ENCODE data around the gene RXRG. TPM values are rescaled to one million over a fixed set of nuclear protein-coding genes. Genes with fewer than 3 reads are reported as not detected.

Gene RXRG
- total and polyA plus RNA-seq, 3 experiments from 2014 or later, result not detected

DNA sequence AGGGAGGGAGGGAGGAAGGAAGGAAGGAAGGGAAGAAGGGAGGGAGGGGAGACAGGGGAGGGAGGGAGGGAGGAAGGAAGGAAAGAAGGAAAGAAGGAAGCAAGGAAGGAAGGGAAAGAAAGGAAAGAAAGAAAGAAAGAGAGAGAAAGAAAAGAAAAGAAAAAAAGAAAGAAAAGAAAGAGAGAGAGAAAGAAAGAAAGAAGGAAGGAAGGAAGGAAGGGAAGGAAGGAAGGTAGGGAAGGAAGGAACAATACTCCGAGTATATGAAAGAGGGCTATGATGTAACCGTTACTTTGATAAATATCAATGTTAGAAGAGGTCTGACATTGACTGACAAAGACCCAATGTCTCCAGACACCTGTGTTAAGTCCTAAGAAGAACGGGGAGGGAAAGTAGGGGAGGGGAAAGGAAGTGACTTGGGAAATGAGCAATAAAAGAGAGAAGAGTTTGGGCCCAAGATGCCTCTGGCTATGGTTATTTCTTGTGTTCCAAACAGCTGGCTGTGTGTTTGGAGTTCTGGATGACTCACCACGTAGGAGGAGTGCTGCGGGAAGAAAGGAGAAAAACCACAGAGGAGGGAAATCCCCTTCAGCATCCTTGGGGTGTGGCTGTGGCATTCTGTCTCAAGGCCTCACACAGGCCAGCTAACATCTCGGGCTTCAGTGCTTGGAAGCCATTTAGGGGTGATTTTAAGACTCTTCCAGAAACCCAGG, 37.0 kb upstream of the RXRG start:
- Histone ChIP-seq H3K36me3 (ENCODE audit: insufficient read depth, low read length) (no peaks in the 10 kb centered on the region), H3K4me1 (ENCODE audit: insufficient read depth, low read length) (no peaks in the 10 kb centered on the region), H3K27me3 (ENCODE audit: insufficient read depth, low read length, poor library complexity, severe bottlenecking) (no peaks in the 10 kb centered on the region), H3K4me3 (ENCODE audit: low read length) (no peak overlapping the region), H3K9me3 (ENCODE audit: low read length) (no peaks in the 10 kb centered on the region), H3K27ac (ENCODE audit: low read depth, low read length) (no peak overlapping the region)
- H3K36me3 Mint-ChIP-seq, result no peaks in the 10 kb centered on the region
- H3K27ac Mint-ChIP-seq, result no peak overlapping the region
- H3K9me3 Mint-ChIP-seq, result peaks cover 0 to 2% (median 0%) of the 10 kb centered on the region in 5 donors
- POLR2A ChIA-PET, result no interaction called here
- peaks cover 2 to 12% of the 10 kb centered on the region in 2 donors for H3K27me3 Mint-ChIP-seq
- CTCF ChIA-PET, result no interaction called here
- H3K4me1 Mint-ChIP-seq, result peaks cover 0 to 6% (median 6%) of the 10 kb centered on the region in 3 donors
- H3K4me3 Mint-ChIP-seq, result no peak overlapping the region
- DNase-seq, result no peak

DNA sequence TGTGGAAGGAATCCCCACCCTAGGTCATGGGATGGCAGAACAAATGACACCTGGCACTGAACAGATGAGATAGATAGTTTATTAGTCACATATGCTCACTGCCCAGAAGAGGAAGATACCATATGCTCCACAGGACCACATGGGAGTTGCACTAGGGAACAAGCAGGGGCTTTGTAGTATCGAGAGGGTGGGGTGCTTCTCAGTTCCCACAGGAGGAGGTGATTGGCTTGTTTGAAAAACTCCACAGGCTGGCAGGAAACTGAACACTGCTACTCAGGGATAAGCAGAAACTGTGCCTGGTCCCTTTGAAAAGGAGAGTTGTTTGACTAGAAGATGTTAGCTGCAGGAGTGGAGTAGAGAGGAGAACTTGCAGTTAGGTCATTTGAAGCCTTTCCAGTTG, 31.9 kb upstream of the RXRG start:
- no peak overlapping the region for H3K4me3 ChIP-seq (ENCODE audit: low read length)
- Mint-ChIP-seq H3K27ac (no peak overlapping the region), H3K36me3 (no peaks in the 10 kb centered on the region), H3K27me3 (peaks cover 3 to 9% of the 10 kb centered on the region in 2 donors), H3K4me3 (no peak overlapping the region), H3K4me1 (no peaks in the 10 kb centered on the region), H3K9me3 (peaks cover 0 to 2% (median 0%) of the 10 kb centered on the region in 5 donors)
- DNase-seq, result no peak
- H3K9me3 ChIP-seq (ENCODE audit: low read length), result no peaks in the 10 kb centered on the region
- H3K27me3 ChIP-seq (ENCODE audit: insufficient read depth, low read length, poor library complexity, severe bottlenecking), result no peaks in the 10 kb centered on the region
- no peaks in the 10 kb centered on the region for H3K4me1 ChIP-seq (ENCODE audit: insufficient read depth, low read length)
- H3K36me3 ChIP-seq (ENCODE audit: insufficient read depth, low read length), result no peaks in the 10 kb centered on the region
- CTCF ChIA-PET, result no interaction called here
- no peak overlapping the region for H3K27ac ChIP-seq (ENCODE audit: low read depth, low read length)
- POLR2A ChIA-PET, result no interaction called here

DNA sequence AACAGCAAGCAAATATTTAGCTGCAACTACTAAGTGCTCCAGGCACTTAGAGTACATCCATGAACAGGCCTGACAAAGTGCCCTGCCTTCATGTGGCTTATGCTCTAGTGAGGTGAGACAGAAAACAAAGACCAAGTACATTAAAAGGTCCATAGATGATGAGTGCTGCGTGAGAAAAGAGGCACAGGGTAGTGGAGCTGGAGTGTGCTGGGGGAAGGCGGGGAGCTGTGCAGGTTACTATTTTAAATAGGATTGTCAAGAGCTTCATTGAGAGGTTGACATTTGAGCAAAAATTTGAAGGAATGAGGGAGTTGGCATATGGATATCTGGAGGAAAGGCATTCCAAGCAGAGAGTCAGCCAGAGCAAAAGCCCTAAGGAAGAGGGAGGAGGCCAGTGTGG, 29.3 kb upstream of the RXRG start:
- ChIA-PET CTCF (interaction anchor here (1.3 kb wide), 1 partner anchor 10 kb away, joined by 4 read pairs; no protein-coding TSS in a partner anchor), POLR2A (no interaction called here)
- H3K36me3 ChIP-seq (ENCODE audit: insufficient read depth, low read length), result no peaks in the 10 kb centered on the region
- H3K9me3 ChIP-seq (ENCODE audit: low read length), result no peaks in the 10 kb centered on the region
- no peaks in the 10 kb centered on the region for H3K36me3 Mint-ChIP-seq
- H3K4me1 Mint-ChIP-seq, result no peaks in the 10 kb centered on the region
- DNase-seq, result no peak
- no peak overlapping the region for H3K27ac Mint-ChIP-seq
- H3K9me3 Mint-ChIP-seq, result no peaks in the 10 kb centered on the region
- peaks cover 5 to 16% of the 10 kb centered on the region in 2 donors for H3K27me3 Mint-ChIP-seq
- no peaks in the 10 kb centered on the region for H3K27me3 ChIP-seq (ENCODE audit: insufficient read depth, low read length, poor library complexity, severe bottlenecking)
- H3K4me1 ChIP-seq (ENCODE audit: insufficient read depth, low read length), result no peaks in the 10 kb centered on the region
- H3K27ac ChIP-seq (ENCODE audit: low read depth, low read length), result no peak overlapping the region
- no peak overlapping the region for H3K4me3 Mint-ChIP-seq
- H3K4me3 ChIP-seq (ENCODE audit: low read length), result no peak overlapping the region

DNA sequence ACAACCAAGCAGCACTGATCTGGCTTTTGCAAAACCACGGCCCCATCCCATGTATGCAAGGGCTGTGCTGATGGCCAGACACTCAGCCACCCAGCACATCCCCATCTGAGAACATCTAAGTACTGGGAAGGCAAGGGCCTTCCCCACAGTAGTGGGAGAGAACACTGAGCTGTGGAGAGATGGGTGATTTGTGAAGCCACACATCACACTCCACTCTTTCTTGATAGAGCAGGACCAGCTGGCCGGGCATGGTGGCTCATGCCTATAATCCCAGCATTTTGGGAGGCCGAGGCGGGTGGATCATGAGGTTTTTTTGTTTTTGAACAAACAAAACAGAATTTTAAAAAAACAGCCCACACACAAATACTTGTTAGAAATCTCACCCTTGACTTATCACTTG, 28.2 kb upstream of the RXRG start:
- CTCF ChIA-PET, result no interaction called here
- POLR2A ChIA-PET, result no interaction called here
- H3K9me3 ChIP-seq (ENCODE audit: low read length), result no peaks in the 10 kb centered on the region
- no peaks in the 10 kb centered on the region for H3K36me3 ChIP-seq (ENCODE audit: insufficient read depth, low read length)
- Mint-ChIP-seq H3K4me1 (no peaks in the 10 kb centered on the region), H3K27me3 (peaks cover 5 to 16% of the 10 kb centered on the region in 2 donors), H3K9me3 (no peaks in the 10 kb centered on the region), H3K36me3 (no peaks in the 10 kb centered on the region), H3K27ac (no peak overlapping the region), H3K4me3 (no peak overlapping the region)
- H3K27ac ChIP-seq (ENCODE audit: low read depth, low read length), result no peak overlapping the region
- no peak overlapping the region for H3K4me3 ChIP-seq (ENCODE audit: low read length)
- no peaks in the 10 kb centered on the region for H3K27me3 ChIP-seq (ENCODE audit: insufficient read depth, low read length, poor library complexity, severe bottlenecking)
- no peaks in the 10 kb centered on the region for H3K4me1 ChIP-seq (ENCODE audit: insufficient read depth, low read length)
- no peak for DNase-seq

DNA sequence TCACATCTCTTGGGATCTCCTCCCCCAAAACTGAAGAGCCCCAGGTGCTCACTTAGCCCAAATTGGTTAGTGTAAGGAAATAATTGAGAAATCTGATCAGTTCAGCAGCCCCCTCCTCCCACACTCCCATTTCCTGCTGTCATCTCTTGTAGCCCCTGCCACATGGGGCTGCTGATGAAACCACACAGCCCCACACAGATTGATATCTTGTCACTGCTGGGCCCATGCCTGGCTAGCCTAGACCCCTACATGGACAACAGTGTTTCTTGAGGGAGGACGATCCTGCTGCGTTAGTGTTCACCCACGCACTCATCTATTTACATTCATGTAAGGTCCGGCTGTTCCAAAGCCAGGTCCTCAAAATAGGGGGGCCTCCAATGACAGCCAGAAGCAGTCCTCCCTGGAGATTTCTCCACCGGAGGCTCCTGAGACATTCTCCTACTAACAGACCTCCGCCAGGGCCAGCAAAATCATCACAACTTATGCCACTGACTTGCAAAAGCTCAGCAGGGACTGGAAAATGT, 23.9 kb upstream of the RXRG start:
- CTCF ChIA-PET, result no interaction called here
- Mint-ChIP-seq H3K9me3 (no peaks in the 10 kb centered on the region), H3K27ac (no peak overlapping the region), H3K4me3 (no peak overlapping the region), H3K36me3 (no peaks in the 10 kb centered on the region), H3K27me3 (peaks cover 8 to 23% of the 10 kb centered on the region in 2 donors), H3K4me1 (no peaks in the 10 kb centered on the region)
- H3K9me3 ChIP-seq (ENCODE audit: low read length), result no peaks in the 10 kb centered on the region
- H3K36me3 ChIP-seq (ENCODE audit: insufficient read depth, low read length), result no peaks in the 10 kb centered on the region
- no peak for DNase-seq
- POLR2A ChIA-PET, result no interaction called here
- H3K4me3 ChIP-seq (ENCODE audit: low read length), result no peak overlapping the region
- no peaks in the 10 kb centered on the region for H3K4me1 ChIP-seq (ENCODE audit: insufficient read depth, low read length)
- H3K27me3 ChIP-seq (ENCODE audit: insufficient read depth, low read length, poor library complexity, severe bottlenecking), result peaks cover 4% of the 10 kb centered on the region
- H3K27ac ChIP-seq (ENCODE audit: low read depth, low read length), result no peak overlapping the region

DNA sequence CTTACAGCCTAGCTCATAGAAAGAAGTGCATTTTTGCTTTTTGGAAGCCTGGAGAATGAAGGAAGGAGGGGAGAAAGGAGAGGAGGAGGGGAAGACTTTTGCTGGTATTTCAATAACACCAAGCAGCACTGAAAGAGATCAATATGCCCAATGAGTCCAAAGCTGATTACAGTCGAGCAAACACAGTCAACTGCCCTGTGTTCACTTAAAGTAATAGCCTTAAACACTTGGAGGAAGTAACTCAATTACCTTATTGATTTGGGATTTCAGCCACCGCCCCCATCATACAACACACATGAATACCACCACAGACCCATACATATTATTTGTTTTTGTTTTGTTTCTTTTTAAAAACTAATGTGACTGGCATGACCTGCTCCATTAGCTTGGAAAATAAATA, 23.3 kb upstream of the RXRG start:
- peaks cover 8 to 21% of the 10 kb centered on the region in 2 donors for H3K27me3 Mint-ChIP-seq
- Histone ChIP-seq H3K4me1 (ENCODE audit: insufficient read depth, low read length) (no peaks in the 10 kb centered on the region), H3K36me3 (ENCODE audit: insufficient read depth, low read length) (no peaks in the 10 kb centered on the region), H3K9me3 (ENCODE audit: low read length) (no peaks in the 10 kb centered on the region), H3K27me3 (ENCODE audit: insufficient read depth, low read length, poor library complexity, severe bottlenecking) (peaks cover 4% of the 10 kb centered on the region), H3K27ac (ENCODE audit: low read depth, low read length) (no peak overlapping the region), H3K4me3 (ENCODE audit: low read length) (no peak overlapping the region)
- ChIA-PET CTCF (interaction anchor here (1.2 kb wide), 1 partner anchor 99 kb away, joined by 3 read pairs; no protein-coding TSS in a partner anchor), POLR2A (no interaction called here)
- no peak overlapping the region for H3K4me3 Mint-ChIP-seq
- no peak overlapping the region for H3K27ac Mint-ChIP-seq
- no peaks in the 10 kb centered on the region for H3K9me3 Mint-ChIP-seq
- H3K36me3 Mint-ChIP-seq, result no peaks in the 10 kb centered on the region
- DNase-seq, result no peak
- H3K4me1 Mint-ChIP-seq, result no peaks in the 10 kb centered on the region

DNA sequence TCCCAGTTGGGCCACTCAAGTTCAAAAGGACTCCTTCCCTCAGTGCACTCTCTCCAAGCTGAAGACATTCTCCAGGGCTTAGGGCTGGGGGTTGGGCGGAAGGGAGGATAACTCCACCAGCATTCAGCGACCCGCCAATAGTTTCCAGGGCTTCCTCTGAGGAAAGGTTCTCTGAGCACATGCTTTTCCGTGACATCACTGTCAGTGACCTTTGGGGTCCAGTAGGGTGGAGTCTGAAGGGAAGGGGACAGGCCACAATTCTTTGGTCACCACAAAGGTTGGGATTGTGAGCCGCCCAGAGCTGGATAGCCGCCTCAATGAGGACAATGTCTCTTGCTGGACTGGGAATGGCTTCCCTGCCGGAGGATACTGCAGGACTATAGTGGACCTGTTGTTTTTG, 22.8 kb upstream of the RXRG start:
- no peak overlapping the region for H3K4me3 Mint-ChIP-seq
- H3K27ac Mint-ChIP-seq, result no peak overlapping the region
- H3K36me3 Mint-ChIP-seq, result no peaks in the 10 kb centered on the region
- no peaks in the 10 kb centered on the region for H3K4me1 Mint-ChIP-seq
- H3K27me3 ChIP-seq (ENCODE audit: insufficient read depth, low read length, poor library complexity, severe bottlenecking), result peaks cover 4% of the 10 kb centered on the region
- ChIA-PET POLR2A (no interaction called here), CTCF (interaction anchor here (1.2 kb wide), 1 partner anchor 99 kb away, joined by 3 read pairs; no protein-coding TSS in a partner anchor)
- H3K27me3 Mint-ChIP-seq, result peaks cover 8 to 17% of the 10 kb centered on the region in 2 donors
- no peaks in the 10 kb centered on the region for H3K36me3 ChIP-seq (ENCODE audit: insufficient read depth, low read length)
- H3K27ac ChIP-seq (ENCODE audit: low read depth, low read length), result no peak overlapping the region
- no peaks in the 10 kb centered on the region for H3K9me3 Mint-ChIP-seq
- no peak overlapping the region for H3K4me3 ChIP-seq (ENCODE audit: low read length)
- H3K4me1 ChIP-seq (ENCODE audit: insufficient read depth, low read length), result no peaks in the 10 kb centered on the region
- no peaks in the 10 kb centered on the region for H3K9me3 ChIP-seq (ENCODE audit: low read length)
- no peak for DNase-seq

DNA sequence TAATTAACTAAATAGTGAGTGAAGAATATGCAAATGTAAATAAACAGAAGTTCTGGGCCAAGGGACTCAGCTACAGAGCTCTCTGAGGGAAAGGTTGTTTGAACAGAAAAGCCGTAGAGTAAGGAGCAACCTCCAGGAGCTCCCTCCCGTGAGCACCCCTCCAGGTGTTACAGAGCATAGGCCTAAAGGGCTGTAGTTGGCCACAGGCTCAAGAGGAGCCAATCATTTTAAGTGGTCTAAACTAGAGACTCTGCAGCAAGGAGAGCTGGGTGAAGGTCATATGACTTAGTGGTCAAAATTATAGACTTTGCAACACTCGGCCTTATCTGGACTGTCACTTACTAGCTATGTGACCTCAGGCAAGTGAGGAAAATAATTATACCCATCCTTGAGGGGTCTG, 19.1 kb upstream of the RXRG start:
- Mint-ChIP-seq H3K9me3 (no peaks in the 10 kb centered on the region), H3K36me3 (no peaks in the 10 kb centered on the region), H3K27me3 (peaks cover 9 to 17% of the 10 kb centered on the region in 2 donors), H3K27ac (no peak overlapping the region), H3K4me3 (no peak overlapping the region), H3K4me1 (no peaks in the 10 kb centered on the region)
- DNase-seq, result no peak
- Histone ChIP-seq H3K4me1 (ENCODE audit: insufficient read depth, low read length) (no peaks in the 10 kb centered on the region), H3K36me3 (ENCODE audit: insufficient read depth, low read length) (no peaks in the 10 kb centered on the region), H3K4me3 (ENCODE audit: low read length) (no peak overlapping the region), H3K27me3 (ENCODE audit: insufficient read depth, low read length, poor library complexity, severe bottlenecking) (peaks cover 4% of the 10 kb centered on the region), H3K9me3 (ENCODE audit: low read length) (no peaks in the 10 kb centered on the region), H3K27ac (ENCODE audit: low read depth, low read length) (no peak overlapping the region)
- ChIA-PET POLR2A (no interaction called here), CTCF (no interaction called here)
